Islet precursor cell (in vitro differentiated cells): ENCODE measurements around the gene MORF4L2.

Experiments
- DNase-seq: peaks from one replicate; pipeline ENCODE4 v3.0.0-alpha.2; 2018

The MORF4L2 gene

GRCh38 chrX:103686199-103687072 is at the start of gene MORF4L2:
Gene MORF4L2, minus strand, starts transcription at chrX:103686699. Its CDS starts 9,672 bp downstream, at chrX:103677027.
- peak; percentile 100 for DNase-seq

GRCh38 chrX:103734125-103734760 is 47.7 kb upstream of the MORF4L2 start:
- no peak for DNase-seq

GRCh38 chrX:103733017-103733416 is 46.5 kb upstream of the MORF4L2 start:
- peak; percentile 71 for DNase-seq

GRCh38 chrX:103730796-103731493 is 44.4 kb upstream of the MORF4L2 start:
- peak; percentile 86 for DNase-seq

GRCh38 chrX:103730147-103730795 is 43.8 kb upstream of the MORF4L2 start:
- DNase-seq: peak; percentile 69

- DNase-seq: no peak
Observed at GRCh38 chrX:103729015-103729414, 42.5 kb upstream of the MORF4L2 start.

GRCh38 chrX:103727115-103727514 is 40.6 kb upstream of the MORF4L2 start:
- DNase-seq: peak; percentile 62

- DNase-seq: no peak
Observed at GRCh38 chrX:103726477-103726876, 40.0 kb upstream of the MORF4L2 start.

GRCh38 chrX:103722505-103722904 is 36.0 kb upstream of the MORF4L2 start:
- DNase-seq: no peak

GRCh38 chrX:103718120-103718519 is 31.6 kb upstream of the MORF4L2 start:
- DNase-seq: no peak

GRCh38 chrX:103716962-103717361 is 30.5 kb upstream of the MORF4L2 start:
- DNase-seq: no peak

GRCh38 chrX:103710609-103711008 is 24.1 kb upstream of the MORF4L2 start, which contains the start of gene TMEM31:
Gene TMEM31, plus strand, starts transcription at chrX:103710909. Its CDS starts 1,350 bp downstream, at chrX:103712259.
- DNase-seq: no peak

- no peak for DNase-seq
Observed at GRCh38 chrX:103704863-103705262, 18.4 kb upstream of the MORF4L2 start.

- DNase-seq: no peak
Observed at GRCh38 chrX:103699243-103699642, 12.7 kb upstream of the MORF4L2 start.

- DNase-seq: no peak
Observed at GRCh38 chrX:103697687-103698086, 11.2 kb upstream of the MORF4L2 start.

- no peak for DNase-seq
Observed at GRCh38 chrX:103691059-103691458, 4.6 kb upstream of the MORF4L2 start.

GRCh38 chrX:103688946-103689345 is 2.4 kb upstream of the MORF4L2 start:
- no peak for DNase-seq

GRCh38 chrX:103687696-103688201 is 1.2 kb upstream of the MORF4L2 start:
- DNase-seq: peak; percentile 87

- peak; percentile 94 for DNase-seq
Observed at GRCh38 chrX:103687073-103687695, 685 bp upstream of the MORF4L2 start.

- DNase-seq: no peak
Observed at GRCh38 chrX:103685396-103685795, 1.1 kb downstream of the MORF4L2 start.

- DNase-seq: no peak
Observed at GRCh38 chrX:103681443-103681842, 5.1 kb downstream of the MORF4L2 start.
